NT2/D1 (cell line): ENCODE results near the gene PALD1.

Source experiments
- DNase-seq: peaks from one replicate; pipeline ENCODE4 v3.0.0-alpha.2; 2011; ENCODE audit warnings: low read depth, low spot score
- H3K27me3 ChIP-seq: 2 replicates; pipeline ENCODE4 v1.6.0; 2011; ENCODE audit warnings: mild to moderate bottlenecking; ENCODE audit not compliant: insufficient read length, insufficient read depth
- H3K36me3 ChIP-seq: 2 replicates; pipeline ENCODE4 v1.6.1; 2011; ENCODE audit warnings: mild to moderate bottlenecking, low read length, mixed read lengths; ENCODE audit not compliant: insufficient read depth, insufficient read length
- H3K4me1 ChIP-seq: 2 replicates; pipeline ENCODE4 v1.5.1; 2011; ENCODE audit not compliant: insufficient read depth, insufficient read length
- H3K4me3 ChIP-seq: 2 replicates; pipeline ENCODE4 v1.5.1; 2011; ENCODE audit warnings: low read depth; ENCODE audit not compliant: insufficient read length
- H3K9ac ChIP-seq: 2 replicates; pipeline ENCODE4 v1.6.0; 2011; ENCODE audit warnings: low read depth; ENCODE audit not compliant: insufficient read length
- H3K9me3 ChIP-seq: 2 replicates; pipeline ENCODE4 v1.5.1; 2011; ENCODE audit warnings: mild to moderate bottlenecking, low read length; ENCODE audit not compliant: insufficient read depth
- SUZ12 ChIP-seq: IDR thresholded peaks from 2 replicates; pipeline ENCODE4 v1.6.1; 2011; ENCODE audit not compliant: insufficient read length, insufficient read depth; ENCODE audit errors: extremely low read depth
- YY1 ChIP-seq: IDR thresholded peaks from 2 replicates; pipeline ENCODE4 v1.6.1; 2011; ENCODE audit not compliant: insufficient read length, insufficient read depth
- ZNF274 ChIP-seq: IDR thresholded peaks from 2 replicates; pipeline ENCODE4 v1.6.1; 2011; ENCODE audit warnings: mild to moderate bottlenecking, low read depth, low read length

The PALD1 gene

GRCh38 chr10:70497120-70497545 is 18.6 kb downstream of the PALD1 start:
- DNase-seq: no peak
- Histone ChIP-seq H3K4me1 (peaks cover 14% of the 10 kb centered on the region), H3K4me3 (no peak overlapping the region), H3K9me3 (no peaks in the 10 kb centered on the region), H3K9ac (no peak overlapping the region), H3K36me3 (no peaks in the 10 kb centered on the region), H3K27me3 (no peaks in the 10 kb centered on the region)
- no peak for TF ChIP-seq ZNF274
- TF ChIP-seq YY1: no peak
- TF ChIP-seq SUZ12: no peak

- Histone ChIP-seq H3K36me3 (no peaks in the 10 kb centered on the region), H3K4me3 (no peak overlapping the region), H3K9me3 (no peaks in the 10 kb centered on the region), H3K9ac (no peak overlapping the region), H3K27me3 (no peaks in the 10 kb centered on the region), H3K4me1 (peaks cover 6% of the 10 kb centered on the region)
- DNase-seq: no peak
- TF ChIP-seq YY1 (no peak), SUZ12 (no peak), ZNF274 (no peak)
Observed at GRCh38 chr10:70498970-70499835, 20.6 kb downstream of the PALD1 start.

- TF ChIP-seq YY1: no peak
- no peak for TF ChIP-seq ZNF274
- no peak for TF ChIP-seq SUZ12
- Histone ChIP-seq H3K9ac (no peak overlapping the region), H3K4me3 (no peak overlapping the region), H3K27me3 (no peaks in the 10 kb centered on the region), H3K4me1 (peaks cover 3% of the 10 kb centered on the region), H3K36me3 (no peaks in the 10 kb centered on the region), H3K9me3 (no peaks in the 10 kb centered on the region)
- DNase-seq: no peak
Observed at GRCh38 chr10:70499836-70500167, 21.2 kb downstream of the PALD1 start.

GRCh38 chr10:70500368-70500767 is 21.8 kb downstream of the PALD1 start:
- Histone ChIP-seq H3K4me1 (peaks cover 3% of the 10 kb centered on the region), H3K4me3 (no peak overlapping the region), H3K9me3 (no peaks in the 10 kb centered on the region), H3K27me3 (no peaks in the 10 kb centered on the region), H3K36me3 (no peaks in the 10 kb centered on the region), H3K9ac (no peak overlapping the region)
- DNase-seq: no peak
- TF ChIP-seq YY1 (no peak), SUZ12 (no peak), ZNF274 (no peak)

GRCh38 chr10:70500812-70501301 is 22.3 kb downstream of the PALD1 start:
- no peak for TF ChIP-seq SUZ12
- TF ChIP-seq ZNF274: no peak
- TF ChIP-seq YY1: no peak
- H3K27me3 ChIP-seq: no peaks in the 10 kb centered on the region
- no peak for DNase-seq
- H3K4me3 ChIP-seq: no peak overlapping the region
- peaks cover 3% of the 10 kb centered on the region for H3K4me1 ChIP-seq
- H3K9me3 ChIP-seq: no peaks in the 10 kb centered on the region
- H3K9ac ChIP-seq: no peak overlapping the region
- no peaks in the 10 kb centered on the region for H3K36me3 ChIP-seq

GRCh38 chr10:70502406-70502805 is 23.8 kb downstream of the PALD1 start:
- no peak for DNase-seq
- no peak overlapping the region for H3K9ac ChIP-seq
- no peaks in the 10 kb centered on the region for H3K27me3 ChIP-seq
- TF ChIP-seq ZNF274 (no peak), YY1 (no peak), SUZ12 (no peak)
- peaks cover 3% of the 10 kb centered on the region for H3K4me1 ChIP-seq
- no peaks in the 10 kb centered on the region for H3K36me3 ChIP-seq
- no peak overlapping the region for H3K4me3 ChIP-seq
- H3K9me3 ChIP-seq: no peaks in the 10 kb centered on the region

- Histone ChIP-seq H3K36me3 (no peaks in the 10 kb centered on the region), H3K9ac (no peak overlapping the region), H3K27me3 (no peaks in the 10 kb centered on the region), H3K4me3 (no peak overlapping the region), H3K9me3 (no peaks in the 10 kb centered on the region), H3K4me1 (peaks cover 3% of the 10 kb centered on the region)
- TF ChIP-seq YY1: no peak
- no peak for TF ChIP-seq SUZ12
- TF ChIP-seq ZNF274: no peak
- DNase-seq: no peak
Observed at GRCh38 chr10:70503776-70504175, 25.2 kb downstream of the PALD1 start.
